ENCODE results near the gene ITPK1.

GRCh38 chr14:93067088-93067487 is 48.6 kb downstream of the ITPK1 start:
- TF ChIP-seq POLR2AphosphoS5 (IDR thresholded peaks at IDR 0.05; ENCODE audit: low read depth, low read length), result no peak
- TF ChIP-seq REST (IDR thresholded peaks at IDR 0.05; ENCODE audit: insufficient read depth in 1 of 2, low read depth in 2 of 2, low read length in 2 of 2), result no peak
- no peak for TF ChIP-seq SIN3A (IDR thresholded peaks at IDR 0.05; ENCODE audit: borderline replicate concordance, insufficient read depth, low read length)
- no peak for TF ChIP-seq TAF1 (IDR thresholded peaks at IDR 0.05; ENCODE audit: borderline replicate concordance, insufficient read depth, low read length)

All from PFSK-1 (cell line).